GM04503 (cell line): Measurements from ENCODE around the gene SIGLEC8.
A peak's percentile ranks its signal among the peaks of the same experiment; 100 is the strongest.
"Not testable (repeated sequence)": the region's sequence is repeated elsewhere in the genome, so short reads cannot be mapped to it uniquely, and the experiment has no call there.

ENCODE experiments used
- DNase-seq: peaks from one replicate; pipeline ENCODE4 v3.0.0-alpha.2; 2012; ENCODE audit warnings: low read depth

The SIGLEC8 gene

DNA sequence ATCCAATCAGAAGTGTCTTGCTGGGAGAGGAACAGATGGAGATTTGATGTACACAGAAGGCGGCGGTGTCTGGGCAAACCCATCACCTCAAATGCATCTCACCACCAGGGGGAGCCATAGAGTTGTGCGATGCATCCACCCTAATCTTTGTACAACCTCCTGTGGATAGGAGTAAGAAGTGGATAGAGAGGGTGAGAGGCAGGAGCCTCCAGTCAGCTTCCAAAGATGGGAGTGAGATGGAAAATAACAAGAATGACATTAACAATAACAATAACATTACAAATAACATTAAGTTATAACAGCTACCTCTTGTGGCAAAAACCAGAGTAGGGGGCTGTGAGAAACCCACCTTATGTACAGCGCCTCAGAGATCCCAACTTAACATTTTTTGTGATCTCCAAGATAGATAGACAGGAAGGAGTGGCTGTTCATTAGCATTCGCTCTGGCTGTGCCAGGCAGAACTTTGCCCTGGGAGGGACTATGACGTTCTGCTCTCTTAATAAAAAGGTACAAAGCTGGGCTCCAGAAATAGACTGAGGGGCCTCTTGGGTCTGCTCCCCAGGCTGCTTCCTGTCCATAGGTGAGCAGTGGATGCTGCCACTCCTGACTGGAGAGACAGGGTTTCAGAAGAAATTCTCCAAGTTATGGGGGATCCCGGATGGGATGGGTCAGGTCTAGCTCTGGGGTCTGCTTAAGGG, 14.9 kb upstream of the SIGLEC8 start:
- peak; percentile 3 for DNase-seq

DNA sequence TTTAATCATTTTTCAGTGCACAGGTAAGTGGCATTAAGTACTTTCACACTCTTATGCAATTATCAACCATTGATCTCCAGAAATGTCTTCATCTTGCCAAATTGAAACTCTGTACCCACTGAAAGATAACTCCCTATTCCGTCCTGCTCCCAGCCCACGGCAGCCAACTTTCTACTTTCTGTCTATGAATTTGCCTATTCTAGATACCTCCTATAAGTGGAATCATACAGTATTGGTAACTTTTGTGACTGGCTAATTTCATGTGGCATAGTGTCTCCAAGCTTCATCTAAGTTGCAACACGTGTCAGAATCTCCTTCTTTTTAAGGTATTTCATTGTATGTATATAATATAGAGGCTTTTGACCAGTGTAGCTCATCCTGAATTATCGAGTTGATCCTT, 14.4 kb upstream of the SIGLEC8 start:
- DNase-seq = no peak

DNA sequence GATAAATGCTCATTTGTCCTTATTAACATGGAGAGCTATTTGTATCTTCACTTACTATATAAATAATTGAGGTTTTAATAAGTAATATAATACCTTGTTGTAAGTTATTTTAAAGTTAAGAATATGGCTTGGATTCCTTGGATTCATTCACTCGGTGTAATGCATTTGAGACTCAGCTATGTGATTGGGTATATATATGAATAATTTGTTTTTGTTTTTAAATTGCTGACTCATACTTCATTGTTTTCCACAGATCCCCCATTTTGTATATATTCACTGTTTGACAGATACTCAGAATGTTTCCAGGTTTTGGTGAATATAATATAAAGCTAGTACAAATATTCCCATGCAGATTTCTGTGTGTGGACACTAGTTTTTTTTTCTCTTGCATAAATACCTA, 13.3 kb upstream of the SIGLEC8 start:
- no peak for DNase-seq

DNA sequence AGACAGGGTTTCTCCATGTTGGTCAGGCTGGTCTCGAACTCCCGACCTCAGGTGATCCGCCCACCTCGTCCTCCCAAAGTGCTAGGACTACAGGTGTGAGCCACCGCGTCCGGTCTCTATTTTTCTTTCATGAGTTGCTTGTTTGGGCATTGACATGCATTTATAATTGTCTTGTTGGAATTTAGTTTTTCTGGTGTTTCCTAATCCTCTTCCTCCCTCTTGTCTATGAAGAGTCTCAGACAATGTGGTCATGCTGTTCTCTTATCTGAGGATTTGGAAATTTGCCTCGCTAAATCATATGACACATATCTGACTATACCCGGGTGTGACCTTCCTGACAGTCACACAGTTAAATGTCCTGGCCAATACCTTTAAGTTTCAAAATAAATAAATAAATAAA, 12.7 kb upstream of the SIGLEC8 start:
- DNase-seq = no peak

DNA sequence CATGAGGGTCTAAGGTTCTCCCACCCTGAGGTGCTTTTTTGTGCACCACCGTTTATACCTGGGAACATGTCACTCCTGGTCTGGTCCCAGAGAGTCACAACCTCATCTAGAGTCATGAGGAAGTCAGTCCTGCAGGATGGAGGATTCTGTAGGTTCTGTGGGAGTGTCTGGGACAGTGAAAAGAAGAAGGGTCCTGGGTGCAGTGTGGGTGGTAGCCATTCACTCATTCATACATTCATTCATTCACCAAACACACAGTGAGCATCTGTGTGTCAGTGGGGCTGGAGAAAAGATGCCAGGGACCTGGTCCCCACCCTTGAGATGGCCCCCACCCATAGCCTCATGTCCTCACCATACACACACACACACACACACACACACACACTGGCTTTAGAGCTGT, 11.4 kb upstream of the SIGLEC8 start:
- DNase-seq = no peak

DNA sequence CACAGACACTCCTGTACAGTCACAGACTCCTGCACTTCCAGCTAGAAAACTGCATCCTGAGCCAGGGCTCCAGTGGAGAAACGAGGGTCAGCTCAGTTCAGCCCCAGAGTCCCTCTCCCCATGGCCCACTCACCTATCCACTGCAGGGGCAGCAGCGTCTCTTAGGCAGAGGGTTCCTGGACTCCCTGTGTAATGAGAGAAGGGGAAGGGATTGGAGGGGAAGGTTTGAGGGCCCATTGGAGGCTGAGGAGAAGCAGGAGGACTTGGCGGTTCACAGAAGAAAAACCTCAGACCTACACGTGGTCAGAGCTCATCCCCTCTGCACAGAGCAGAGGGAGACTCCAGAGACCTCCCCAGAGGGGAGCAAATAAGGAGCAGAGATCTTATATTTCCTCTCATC, 10.9 kb upstream of the SIGLEC8 start:
- no peak for DNase-seq

DNA sequence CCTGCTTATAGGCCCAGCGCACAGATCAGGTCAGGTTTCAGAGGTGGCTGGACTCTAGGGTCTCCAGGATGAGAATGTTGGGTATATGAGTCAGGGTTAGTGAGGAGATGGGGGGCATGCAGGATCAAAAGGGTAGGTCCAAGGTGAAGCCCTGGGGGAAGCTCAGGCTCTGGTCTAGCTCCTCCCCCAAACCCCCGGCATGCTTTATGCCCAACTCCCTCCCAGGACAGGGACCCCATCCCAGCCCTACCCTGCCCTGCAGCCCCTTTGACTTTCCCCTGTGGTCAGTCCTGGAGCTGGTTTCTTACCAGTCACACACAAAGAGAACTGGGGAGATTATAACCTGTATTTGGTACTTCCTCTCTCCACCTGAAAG, 10.3 kb upstream of the SIGLEC8 start:
- DNase-seq = no peak

DNA sequence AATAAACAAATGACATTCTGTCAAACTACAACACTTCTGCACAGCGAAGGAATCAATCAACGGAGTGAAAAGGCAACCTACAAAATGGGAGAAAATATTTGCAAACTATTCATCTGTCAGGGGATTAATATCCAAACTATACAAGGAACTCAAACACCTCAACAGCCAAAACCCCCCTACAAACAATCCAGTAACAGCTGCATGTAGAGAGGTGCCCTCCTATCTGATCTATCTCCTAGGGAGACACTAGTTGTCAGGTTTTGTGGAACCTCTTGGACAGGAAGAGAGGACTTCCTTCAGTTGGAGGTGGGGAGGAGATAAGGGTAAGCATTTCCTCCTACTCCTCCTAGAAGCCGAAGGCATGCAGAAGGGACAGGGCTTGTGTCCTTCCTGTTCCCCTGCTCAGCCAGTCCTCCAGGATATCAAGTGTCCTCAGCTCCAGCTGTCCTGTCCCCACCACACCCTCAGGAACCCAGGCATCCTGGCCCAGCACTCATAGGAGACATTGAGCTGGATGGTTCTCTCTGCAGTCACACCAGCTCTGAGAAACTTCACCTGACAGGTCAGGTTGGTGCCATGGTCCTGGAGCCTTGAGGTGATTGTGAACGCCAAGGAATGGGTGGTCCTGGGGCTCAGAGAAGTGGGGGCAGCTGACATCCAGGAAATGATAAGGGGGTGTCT, 9.8 kb upstream of the SIGLEC8 start:
- no peak for DNase-seq

DNA sequence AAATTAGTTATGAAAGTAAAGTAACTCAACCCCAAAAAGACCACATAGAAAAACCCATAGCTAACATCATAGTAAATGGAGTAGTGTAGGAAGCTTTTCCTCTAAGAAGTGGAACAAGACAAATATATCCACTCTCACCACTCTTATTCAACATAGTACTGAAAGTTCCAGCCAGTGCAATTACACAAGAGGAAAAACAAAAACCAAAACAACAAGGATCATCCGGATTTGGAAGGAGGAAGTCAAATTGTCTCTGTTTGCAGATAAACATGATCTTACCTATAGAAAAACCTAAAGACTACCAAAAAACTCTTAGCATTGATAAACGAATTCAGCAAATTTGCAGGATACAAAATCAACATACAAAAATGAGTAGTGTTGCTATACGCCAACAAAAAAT, 8.5 kb upstream of the SIGLEC8 start:
- no peak for DNase-seq

DNA sequence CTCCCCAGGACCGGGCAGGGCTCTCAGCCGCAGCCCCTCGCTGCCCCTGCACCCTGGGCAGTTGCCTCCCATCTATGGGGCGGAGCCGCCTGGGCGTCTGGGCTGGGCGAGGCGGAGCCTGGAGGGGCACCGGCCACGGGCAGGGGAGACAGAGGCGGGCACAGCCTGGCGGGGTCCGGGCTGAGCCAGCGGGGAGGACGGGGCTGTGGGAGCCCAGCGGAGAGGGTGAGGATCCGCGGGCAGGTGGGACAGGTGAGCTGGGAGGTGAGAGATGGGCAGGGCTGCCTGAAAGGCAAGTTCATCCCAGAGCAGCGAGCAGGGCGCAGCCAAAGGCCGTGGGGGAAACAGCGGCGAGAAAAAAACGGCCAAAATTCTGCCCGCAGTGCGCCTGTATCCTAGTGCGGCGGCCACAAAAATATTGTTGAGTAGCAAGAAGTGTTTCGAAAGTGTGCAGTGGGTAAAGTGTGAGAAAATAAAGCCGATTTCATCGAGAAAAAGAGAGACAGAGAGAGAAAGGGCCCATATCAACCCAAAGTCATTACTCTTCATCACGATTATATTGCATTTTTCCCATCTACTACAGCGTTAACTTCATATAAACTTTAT, 5.8 kb upstream of the SIGLEC8 start:
- not testable (repeated sequence) for DNase-seq

DNA sequence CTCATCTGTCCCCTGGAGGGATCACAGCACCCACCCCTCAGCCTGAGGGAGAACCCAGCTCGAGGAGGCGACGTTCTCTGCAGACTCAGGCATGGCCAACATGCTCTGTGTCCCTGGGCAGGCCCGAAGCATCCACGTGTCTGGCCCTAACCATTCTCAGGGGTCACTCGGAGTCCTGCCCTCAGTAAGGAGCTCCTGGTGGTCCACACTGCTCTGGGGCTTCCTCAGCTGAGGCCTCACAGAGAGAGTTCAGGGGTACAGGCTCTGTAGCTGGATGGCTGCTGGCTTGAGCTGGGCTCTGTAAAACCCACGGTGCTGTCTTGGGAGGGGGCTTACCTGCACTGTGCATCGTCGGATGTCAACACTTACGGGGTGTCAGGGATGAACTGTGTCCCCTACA, 4.4 kb upstream of the SIGLEC8 start:
- DNase-seq = no peak

DNA sequence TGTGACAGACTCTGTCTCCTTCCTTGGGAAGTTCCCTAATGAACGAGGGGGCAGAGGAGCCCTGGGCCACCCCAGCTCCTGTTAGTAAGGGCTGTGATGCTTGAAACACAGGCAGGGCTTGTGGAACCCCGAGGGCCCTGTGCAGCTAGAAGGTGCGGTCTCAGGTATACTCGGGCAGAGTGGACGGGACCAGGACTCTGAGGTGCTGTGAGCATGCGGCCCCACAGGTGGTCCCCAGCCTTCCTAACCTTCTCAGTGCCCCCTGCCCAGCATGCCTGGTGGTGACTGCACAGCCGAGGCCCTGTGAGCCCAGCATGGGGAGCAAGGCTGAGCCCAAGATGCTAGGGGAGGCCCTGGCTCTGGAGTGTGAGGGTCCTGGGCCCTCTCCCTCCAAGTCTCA, 4.0 kb upstream of the SIGLEC8 start:
- no peak for DNase-seq

DNA sequence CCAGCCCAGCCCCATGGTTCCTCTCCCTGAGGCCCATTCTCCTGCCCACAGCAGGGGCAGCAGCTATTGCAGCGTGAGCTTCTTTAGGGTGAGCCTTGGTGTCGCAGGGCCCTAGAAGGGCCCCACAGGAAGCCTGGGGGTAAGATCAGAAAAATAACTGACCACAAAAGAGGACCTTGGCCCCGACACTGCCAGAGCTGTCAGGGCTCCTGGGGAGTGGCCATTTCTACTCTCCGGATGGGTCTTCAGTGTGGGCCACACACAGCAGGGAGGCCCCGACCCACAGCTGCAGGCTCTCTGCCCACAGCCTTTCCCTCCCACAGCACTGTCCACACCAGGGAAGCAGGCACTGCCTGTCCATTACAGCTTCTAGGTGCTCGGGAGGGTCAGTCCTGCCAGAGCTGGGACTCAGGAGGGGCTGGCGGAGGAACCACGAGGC, 3.5 kb upstream of the SIGLEC8 start:
- DNase-seq = no peak

DNA sequence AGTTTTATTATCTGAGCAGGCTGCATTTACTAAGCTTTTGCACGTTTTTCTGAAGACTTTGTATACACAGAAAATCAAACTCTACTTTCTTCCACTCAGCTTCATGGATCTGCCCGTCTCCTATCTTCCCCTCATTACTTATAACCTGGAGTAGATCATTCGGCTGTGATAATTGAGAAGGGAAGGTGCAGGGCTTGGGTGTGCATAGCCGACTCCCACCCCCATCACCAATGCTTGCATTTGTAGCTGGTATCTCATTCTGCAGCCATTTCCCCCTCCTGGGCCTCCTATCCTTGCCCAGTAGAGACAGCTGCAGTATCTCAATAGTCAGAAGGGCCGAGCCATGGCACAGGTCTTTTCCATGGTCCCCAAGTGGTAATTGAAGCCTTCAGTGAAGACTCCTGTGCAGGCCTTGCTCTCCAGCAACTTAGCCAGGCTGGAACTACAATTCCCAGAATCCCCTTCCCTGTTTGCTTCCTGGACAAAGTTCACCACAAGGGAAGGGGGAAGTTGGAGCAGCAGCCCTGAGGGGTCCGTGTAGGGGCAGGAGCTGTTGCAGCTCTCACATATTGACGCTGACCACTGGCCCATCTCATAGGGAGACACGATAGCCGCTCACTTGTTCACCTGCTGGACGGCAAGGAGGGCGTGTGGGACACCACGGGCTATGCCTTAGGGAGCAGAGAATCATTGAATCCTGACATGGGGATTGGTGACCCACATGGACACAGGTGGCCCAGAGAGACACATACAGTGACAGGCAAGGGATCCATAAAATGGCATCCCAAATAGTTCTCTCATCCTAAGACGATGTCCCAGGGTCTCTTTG, 2.1 kb upstream of the SIGLEC8 start:
- DNase-seq = no peak

DNA sequence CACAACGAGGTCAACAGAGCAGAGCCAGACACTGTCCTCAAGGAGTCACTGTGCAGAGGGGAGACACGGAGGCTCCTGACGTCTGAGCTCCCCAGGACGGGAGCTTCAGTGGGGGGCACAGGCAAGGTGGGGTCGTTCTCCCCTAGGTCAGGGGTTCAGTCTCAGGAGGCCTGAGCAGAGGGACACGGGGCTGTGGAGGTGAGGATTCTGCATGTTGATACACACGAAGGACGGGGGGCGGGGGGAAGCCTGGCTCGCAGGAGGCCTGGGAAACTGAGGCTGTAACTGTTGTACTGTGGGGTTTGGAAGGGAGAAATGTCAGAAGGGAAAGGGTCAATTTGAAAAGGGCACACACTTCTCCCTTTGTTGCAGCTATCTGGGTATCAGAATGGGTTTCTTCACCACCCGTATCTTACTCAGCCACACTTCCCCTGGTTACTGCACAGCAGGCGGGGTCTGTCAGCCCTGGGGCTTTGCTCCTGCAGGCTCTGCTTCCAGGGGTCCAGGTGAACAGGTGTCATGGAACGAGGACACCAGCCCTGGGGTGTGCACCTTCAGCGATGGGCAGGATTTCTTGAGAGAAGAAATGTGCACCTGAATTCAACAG, 748 bp upstream of the SIGLEC8 start:
- no peak for DNase-seq

DNA sequence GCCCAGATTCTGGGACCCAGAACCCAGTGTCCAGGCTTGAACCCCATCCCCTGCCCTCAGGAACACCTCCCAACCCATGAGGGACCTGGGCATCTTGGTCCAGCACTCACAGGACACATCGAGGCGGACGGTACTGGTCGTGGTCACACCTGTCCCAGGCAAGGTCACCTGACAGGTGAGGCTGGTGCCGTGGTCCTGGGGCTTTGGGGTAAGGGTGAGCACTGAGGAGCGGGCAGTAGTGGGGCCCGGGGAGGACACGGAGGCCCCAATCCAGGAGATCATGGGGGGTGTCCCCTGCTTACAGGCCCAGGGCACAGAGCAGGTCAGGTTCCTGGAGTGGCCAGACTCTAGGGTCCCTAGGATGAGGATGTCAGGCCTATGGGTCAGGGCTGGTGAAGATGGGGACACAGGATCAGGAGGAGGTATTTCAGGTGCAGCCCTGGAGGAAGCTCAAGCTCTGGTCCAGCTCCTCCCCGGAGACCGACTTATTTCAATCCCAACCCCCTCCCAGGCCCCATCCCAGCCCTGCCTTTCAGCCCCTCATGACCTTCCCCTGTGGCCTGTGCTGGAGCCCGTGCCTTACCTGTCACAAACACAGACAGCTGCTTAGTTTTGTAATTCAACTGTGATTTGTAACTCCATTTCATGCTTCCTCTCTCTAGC, 772 bp downstream of the SIGLEC8 start:
- DNase-seq = no peak

DNA sequence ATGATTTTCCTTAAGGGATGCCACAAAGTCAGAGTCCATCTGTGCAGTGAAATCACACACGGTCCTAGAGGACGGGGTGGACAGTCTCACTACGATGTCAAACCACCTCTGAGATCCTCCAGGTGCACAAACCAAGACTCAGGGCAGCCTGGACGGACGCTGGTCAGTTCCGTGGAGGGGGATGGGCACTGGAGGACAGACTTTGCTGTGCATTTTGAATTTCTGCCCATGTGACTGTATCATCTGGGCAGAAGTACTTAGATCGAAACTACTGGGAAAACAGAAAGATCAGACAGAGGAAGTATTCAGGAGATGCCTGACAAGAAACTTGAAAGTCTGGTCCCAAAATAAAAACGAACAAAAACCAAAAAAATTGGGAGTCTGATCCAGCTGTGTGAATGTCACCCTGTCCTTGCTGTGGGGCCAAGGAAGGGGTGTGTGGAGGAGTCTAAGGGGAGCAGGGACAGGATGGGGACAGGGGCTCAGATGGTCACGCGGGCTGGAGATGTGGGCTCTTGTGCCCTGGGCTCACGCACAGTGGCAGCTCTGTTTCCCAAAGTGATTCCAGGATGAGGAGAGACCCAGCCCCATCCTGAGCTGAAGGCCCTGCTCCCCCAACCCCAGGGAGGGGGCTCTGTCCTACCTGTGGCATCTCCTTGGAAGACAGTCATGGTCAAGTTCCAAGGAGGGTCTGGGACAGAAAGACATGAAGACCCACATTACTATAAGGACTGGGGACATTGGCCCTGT, 1.5 kb downstream of the SIGLEC8 start:
- DNase-seq = no peak

DNA sequence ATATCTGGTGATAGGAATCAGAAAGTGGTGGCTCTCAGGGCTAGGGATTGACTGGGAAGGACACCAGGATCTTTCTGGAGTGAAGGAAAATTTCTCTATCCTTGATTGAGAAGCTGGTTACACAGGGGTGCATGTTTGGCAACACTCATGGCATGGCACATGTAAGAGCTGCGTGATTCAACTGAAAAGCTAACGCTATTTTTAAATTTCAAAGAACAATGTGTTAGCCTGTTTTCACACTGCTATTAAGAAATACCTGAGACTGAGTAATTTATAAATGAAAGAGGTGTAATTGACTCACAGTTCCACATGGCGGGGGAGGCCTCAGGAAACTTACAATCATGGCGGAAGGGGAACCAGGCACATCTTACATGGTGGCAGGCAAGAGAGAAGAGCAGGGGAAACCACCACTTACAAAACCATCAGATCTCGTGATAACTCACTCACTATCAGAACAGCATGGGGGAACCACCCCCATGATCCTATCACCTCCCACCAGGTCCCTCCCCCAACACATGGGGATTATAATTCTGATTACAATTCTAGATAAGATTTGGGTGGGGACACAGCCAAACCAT, 7.4 kb downstream of the SIGLEC8 start:
- no peak for DNase-seq

DNA sequence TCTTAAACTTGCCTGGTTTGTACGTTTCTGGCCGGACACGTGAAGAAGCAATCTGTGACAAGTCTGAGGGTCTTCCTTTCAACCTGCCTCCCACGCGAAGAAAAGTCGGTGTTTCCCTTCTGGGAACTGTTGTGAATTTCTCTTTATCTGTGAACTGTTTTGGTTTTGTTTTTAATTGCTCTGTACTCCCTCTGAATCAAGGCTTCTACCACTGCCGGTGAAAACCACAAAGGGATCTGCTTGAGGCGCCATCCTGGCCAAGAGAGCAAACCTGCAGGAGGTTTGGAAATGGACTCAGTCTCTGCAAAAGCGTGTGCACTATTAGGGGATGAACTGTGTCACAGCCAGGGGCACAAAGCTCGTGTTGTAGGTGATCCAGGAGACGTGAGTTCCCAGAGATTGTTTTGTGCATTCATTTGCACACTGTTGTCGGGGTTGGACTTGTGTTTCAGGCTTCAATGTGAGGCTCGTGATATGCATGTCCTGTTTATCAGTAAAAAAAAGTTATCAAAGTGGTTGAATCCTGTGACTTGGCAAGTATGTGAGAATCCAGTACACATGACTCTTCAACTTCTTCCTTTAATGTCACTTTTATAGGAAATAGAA, 9.7 kb downstream of the SIGLEC8 start:
- DNase-seq = no peak

DNA sequence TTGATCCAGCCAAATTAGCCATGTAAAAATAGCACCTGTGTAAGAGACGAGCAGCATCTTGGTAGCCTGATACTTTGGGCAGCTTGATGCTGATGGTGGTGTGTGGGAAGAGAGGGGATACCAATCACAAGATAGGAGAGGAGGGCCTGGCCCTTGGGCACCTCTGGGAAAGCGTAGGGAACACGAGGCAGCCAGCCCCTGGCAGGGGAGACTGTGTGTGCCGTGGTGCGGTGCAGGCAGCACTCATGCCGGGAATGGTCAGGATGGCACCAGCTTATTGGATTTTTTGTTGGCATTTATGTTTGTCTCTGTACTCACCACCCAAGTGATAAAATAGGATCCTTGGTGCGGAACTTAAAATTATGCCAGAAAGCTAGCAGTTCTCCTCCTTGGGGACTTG, 10.2 kb downstream of the SIGLEC8 start:
- no peak for DNase-seq
